WTC11 (cell line): ENCODE measurements around the gene CLDN6.
A peak's percentile ranks its signal among the peaks of the same experiment; 100 is the strongest.

Source experiments
- CREM ChIP-seq: sonication (generic); formaldehyde crosslinking; IDR thresholded peaks from 2 replicates; pipeline ENCODE4 v1.8.1; 2022; ENCODE audit warnings: mild to moderate bottlenecking, missing genetic modification reagents, moderate library complexity
- ESRRA ChIP-seq: sonication (generic); formaldehyde crosslinking; IDR thresholded peaks from 2 replicates; pipeline ENCODE4 v1.8.1; 2022; ENCODE audit warnings: mild to moderate bottlenecking, missing genetic modification reagents, borderline replicate concordance
- GABPB1 ChIP-seq: sonication (generic); formaldehyde crosslinking; IDR thresholded peaks from 2 replicates; pipeline ENCODE4 v1.8.1; 2023; ENCODE audit warnings: mild to moderate bottlenecking, missing genetic modification reagents
- NR1H2 ChIP-seq: sonication (generic); formaldehyde crosslinking; IDR thresholded peaks from 2 replicates; pipeline ENCODE4 v1.9.0; 2021; ENCODE audit warnings: mild to moderate bottlenecking, moderate library complexity, missing genetic modification reagents
- NR2C2 ChIP-seq: sonication (generic); formaldehyde crosslinking; IDR thresholded peaks from 2 replicates; pipeline ENCODE4 v1.8.0; 2022; ENCODE audit warnings: mild to moderate bottlenecking, missing genetic modification reagents
- ZNF219 ChIP-seq: sonication (generic); formaldehyde crosslinking; IDR thresholded peaks from 2 replicates; pipeline ENCODE4 v1.8.0; 2023; ENCODE audit warnings: missing genetic modification reagents, mild to moderate bottlenecking, borderline replicate concordance
- TF ChIP-seq, protein P1 (sequence below): fragments of 200-600 bp; IDR thresholded peaks from 2 replicates; pipeline ENCODE4 v1.8.0; 2022; ENCODE audit warnings: antibody characterized with exemption
- TF ChIP-seq, protein P2 (sequence below): sonication (generic); formaldehyde crosslinking; IDR thresholded peaks from 2 replicates; pipeline ENCODE4 v1.8.1; 2023; ENCODE audit warnings: mild to moderate bottlenecking, missing genetic modification reagents, moderate library complexity
- TF ChIP-seq, protein P3 (sequence below): sonication (generic); formaldehyde crosslinking; IDR thresholded peaks from 2 replicates; pipeline ENCODE4 v1.8.0; 2022; ENCODE audit warnings: mild to moderate bottlenecking, missing genetic modification reagents
- TF ChIP-seq, protein P4 (sequence below): sonication (generic); formaldehyde crosslinking; conservative IDR thresholded peaks from 2 replicates; pipeline ENCODE4 v1.8.1; 2022; ENCODE audit warnings: mild to moderate bottlenecking, missing genetic modification reagents

DNA sequence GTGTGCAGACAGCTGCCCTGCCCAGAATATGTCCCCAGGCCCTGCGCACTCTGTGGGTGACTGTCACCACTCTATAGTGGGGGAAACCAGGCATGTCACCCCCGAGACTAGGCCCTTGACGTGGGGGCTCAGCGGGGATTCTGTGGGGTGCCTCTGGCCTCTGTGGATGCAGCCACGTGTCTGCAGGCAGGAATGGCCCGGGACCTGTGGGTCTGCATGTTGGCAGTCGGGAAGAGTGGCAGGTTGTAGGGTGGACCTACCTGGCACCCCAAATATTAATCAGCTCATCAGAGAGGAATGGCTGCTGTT is 48.4 kb upstream of the CLDN6 start:
- no peak for TF ChIP-seq NR1H2 (CRISPR knock-in tag)
- TF ChIP-seq, protein P1, sequence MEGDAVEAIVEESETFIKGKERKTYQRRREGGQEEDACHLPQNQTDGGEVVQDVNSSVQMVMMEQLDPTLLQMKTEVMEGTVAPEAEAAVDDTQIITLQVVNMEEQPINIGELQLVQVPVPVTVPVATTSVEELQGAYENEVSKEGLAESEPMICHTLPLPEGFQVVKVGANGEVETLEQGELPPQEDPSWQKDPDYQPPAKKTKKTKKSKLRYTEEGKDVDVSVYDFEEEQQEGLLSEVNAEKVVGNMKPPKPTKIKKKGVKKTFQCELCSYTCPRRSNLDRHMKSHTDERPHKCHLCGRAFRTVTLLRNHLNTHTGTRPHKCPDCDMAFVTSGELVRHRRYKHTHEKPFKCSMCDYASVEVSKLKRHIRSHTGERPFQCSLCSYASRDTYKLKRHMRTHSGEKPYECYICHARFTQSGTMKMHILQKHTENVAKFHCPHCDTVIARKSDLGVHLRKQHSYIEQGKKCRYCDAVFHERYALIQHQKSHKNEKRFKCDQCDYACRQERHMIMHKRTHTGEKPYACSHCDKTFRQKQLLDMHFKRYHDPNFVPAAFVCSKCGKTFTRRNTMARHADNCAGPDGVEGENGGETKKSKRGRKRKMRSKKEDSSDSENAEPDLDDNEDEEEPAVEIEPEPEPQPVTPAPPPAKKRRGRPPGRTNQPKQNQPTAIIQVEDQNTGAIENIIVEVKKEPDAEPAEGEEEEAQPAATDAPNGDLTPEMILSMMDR = no peak
- no peak for TF ChIP-seq CREM (CRISPR knock-in tag)
- TF ChIP-seq, protein P2, sequence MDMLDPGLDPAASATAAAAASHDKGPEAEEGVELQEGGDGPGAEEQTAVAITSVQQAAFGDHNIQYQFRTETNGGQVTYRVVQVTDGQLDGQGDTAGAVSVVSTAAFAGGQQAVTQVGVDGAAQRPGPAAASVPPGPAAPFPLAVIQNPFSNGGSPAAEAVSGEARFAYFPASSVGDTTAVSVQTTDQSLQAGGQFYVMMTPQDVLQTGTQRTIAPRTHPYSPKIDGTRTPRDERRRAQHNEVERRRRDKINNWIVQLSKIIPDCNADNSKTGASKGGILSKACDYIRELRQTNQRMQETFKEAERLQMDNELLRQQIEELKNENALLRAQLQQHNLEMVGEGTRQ (CRISPR knock-in tag) = no peak
- no peak for TF ChIP-seq ZNF219
- TF ChIP-seq, protein P3, sequence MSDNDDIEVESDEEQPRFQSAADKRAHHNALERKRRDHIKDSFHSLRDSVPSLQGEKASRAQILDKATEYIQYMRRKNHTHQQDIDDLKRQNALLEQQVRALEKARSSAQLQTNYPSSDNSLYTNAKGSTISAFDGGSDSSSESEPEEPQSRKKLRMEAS (CRISPR knock-in tag) = no peak
- TF ChIP-seq, protein P4, sequence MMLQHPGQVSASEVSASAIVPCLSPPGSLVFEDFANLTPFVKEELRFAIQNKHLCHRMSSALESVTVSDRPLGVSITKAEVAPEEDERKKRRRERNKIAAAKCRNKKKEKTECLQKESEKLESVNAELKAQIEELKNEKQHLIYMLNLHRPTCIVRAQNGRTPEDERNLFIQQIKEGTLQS = no peak
- TF ChIP-seq NR2C2 (CRISPR knock-in tag) = no peak
- no peak for TF ChIP-seq ESRRA (CRISPR knock-in tag)
- 0 out of 2 replicates have a peak, but pooled peaks have one; percentile 12 for TF ChIP-seq GABPB1 (CRISPR knock-in tag)
